ENCODE data around the gene PLXNA4. TPM values are rescaled to one million over a fixed set of nuclear protein-coding genes. Genes with fewer than 3 reads are reported as not detected.

PLXNA4 gene
- total RNA-seq, 1 experiment from 2014 or later, result 0.10 TPM

GRCh38 chr7:132386201-132386681 lies 190.0 kb downstream of the PLXNA4 start:
- ATAC-seq (no peak), DNase-seq (ENCODE audit: low read depth, low spot score) (no peak)
- Histone ChIP-seq H3K4me3 (ENCODE audit: low read depth in 2 of 2, low read length in 2 of 2) (no peak overlapping the region), H3K27me3 (ENCODE audit: control insufficient read depth, insufficient read depth, low read length) (peaks cover 23% of the 10 kb centered on the region), H3K4me1 (ENCODE audit: control insufficient read depth, insufficient read depth, low read length) (no peaks in the 10 kb centered on the region), H3K27ac (ENCODE audit: low read length) (no peak overlapping the region), H3K9me3 (ENCODE audit: control insufficient read depth, insufficient read depth, low read depth, low read length) (no peaks in the 10 kb centered on the region), H3K36me3 (ENCODE audit: control insufficient read depth, insufficient read depth, low read length) (no peaks in the 10 kb centered on the region)
- TF ChIP-seq, protein P1, sequence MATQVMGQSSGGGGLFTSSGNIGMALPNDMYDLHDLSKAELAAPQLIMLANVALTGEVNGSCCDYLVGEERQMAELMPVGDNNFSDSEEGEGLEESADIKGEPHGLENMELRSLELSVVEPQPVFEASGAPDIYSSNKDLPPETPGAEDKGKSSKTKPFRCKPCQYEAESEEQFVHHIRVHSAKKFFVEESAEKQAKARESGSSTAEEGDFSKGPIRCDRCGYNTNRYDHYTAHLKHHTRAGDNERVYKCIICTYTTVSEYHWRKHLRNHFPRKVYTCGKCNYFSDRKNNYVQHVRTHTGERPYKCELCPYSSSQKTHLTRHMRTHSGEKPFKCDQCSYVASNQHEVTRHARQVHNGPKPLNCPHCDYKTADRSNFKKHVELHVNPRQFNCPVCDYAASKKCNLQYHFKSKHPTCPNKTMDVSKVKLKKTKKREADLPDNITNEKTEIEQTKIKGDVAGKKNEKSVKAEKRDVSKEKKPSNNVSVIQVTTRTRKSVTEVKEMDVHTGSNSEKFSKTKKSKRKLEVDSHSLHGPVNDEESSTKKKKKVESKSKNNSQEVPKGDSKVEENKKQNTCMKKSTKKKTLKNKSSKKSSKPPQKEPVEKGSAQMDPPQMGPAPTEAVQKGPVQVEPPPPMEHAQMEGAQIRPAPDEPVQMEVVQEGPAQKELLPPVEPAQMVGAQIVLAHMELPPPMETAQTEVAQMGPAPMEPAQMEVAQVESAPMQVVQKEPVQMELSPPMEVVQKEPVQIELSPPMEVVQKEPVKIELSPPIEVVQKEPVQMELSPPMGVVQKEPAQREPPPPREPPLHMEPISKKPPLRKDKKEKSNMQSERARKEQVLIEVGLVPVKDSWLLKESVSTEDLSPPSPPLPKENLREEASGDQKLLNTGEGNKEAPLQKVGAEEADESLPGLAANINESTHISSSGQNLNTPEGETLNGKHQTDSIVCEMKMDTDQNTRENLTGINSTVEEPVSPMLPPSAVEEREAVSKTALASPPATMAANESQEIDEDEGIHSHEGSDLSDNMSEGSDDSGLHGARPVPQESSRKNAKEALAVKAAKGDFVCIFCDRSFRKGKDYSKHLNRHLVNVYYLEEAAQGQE (IDR thresholded peaks at IDR 0.05; ENCODE audit: insufficient read depth in 1 of 2, low read depth in 2 of 2, low read length in 1 of 2), result no peak
- intact Hi-C loops (cut with micrococcal nuclease; ENCODE audit: unreplicated experiment) (no loop called here), in situ Hi-C loops (cut with HindIII; ENCODE audit: low pct_unique_long_range_greater_than_20kb, low sequenced_read_pairs) (no loop called here)
- ChIA-PET POLR2A (no interaction called here), CTCF (no interaction called here)
- BruUV-seq (replicated peaks), result no TSS peak

DNA sequence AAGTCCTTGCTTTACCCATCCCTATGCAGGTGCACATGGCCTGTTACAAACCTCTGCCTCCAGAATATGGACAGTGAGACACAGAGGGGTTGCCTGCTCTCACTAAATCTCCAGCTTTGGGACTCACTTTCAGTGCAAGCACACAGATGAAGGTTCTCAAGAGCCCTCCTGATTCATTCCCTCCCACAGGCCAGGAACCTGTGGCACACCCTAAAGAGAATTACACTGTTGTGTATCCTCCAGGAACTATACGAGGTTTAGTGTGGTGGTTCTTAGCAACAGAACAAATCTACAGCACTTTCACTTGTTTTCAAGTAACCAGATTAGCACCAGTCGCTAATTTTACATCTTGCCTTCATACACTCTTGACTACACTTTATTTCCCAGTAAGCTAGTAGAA lies 192.3 kb downstream of the PLXNA4 start:
- BruUV-seq (replicated peaks), result no TSS peak
- POLR2A ChIA-PET, result interaction anchor here (0.6 kb wide), 1 partner anchor 219 kb away, joined by 5 read pairs; no protein-coding TSS in a partner anchor
- no peak for ATAC-seq
- Histone ChIP-seq H3K4me1 (ENCODE audit: control insufficient read depth, insufficient read depth, low read length) (no peaks in the 10 kb centered on the region), H3K27me3 (ENCODE audit: control insufficient read depth, insufficient read depth, low read length) (peaks cover 26% of the 10 kb centered on the region), H3K9me3 (ENCODE audit: control insufficient read depth, insufficient read depth, low read depth, low read length) (no peaks in the 10 kb centered on the region), H3K4me3 (ENCODE audit: low read depth in 2 of 2, low read length in 2 of 2) (no peak overlapping the region), H3K36me3 (ENCODE audit: control insufficient read depth, insufficient read depth, low read length) (no peaks in the 10 kb centered on the region), H3K27ac (ENCODE audit: low read length) (no peak overlapping the region)
- in situ Hi-C loops (cut with HindIII; ENCODE audit: low pct_unique_long_range_greater_than_20kb, low sequenced_read_pairs) (no loop called here), intact Hi-C loops (cut with micrococcal nuclease; ENCODE audit: unreplicated experiment) (no loop called here)
- TF ChIP-seq TCF7L2 (IDR thresholded peaks at IDR 0.05; ENCODE audit: low read depth, low read length) (no peak), SIN3A (IDR thresholded peaks at IDR 0.05; ENCODE audit: borderline replicate concordance, insufficient read depth, low read depth, low read length) (no peak), POLR2AphosphoS5 (IDR thresholded peaks at IDR 0.05; ENCODE audit: low read depth, low read length) (no peak)
- TF ChIP-seq, protein P1 (IDR thresholded peaks at IDR 0.05; ENCODE audit: insufficient read depth in 1 of 2, low read depth in 2 of 2, low read length in 1 of 2), result no peak
- CTCF ChIA-PET, result no interaction called here
- no peak for DNase-seq (ENCODE audit: low read depth, low spot score)

All from Panc1 (cell line).